Ascending aorta (tissue), 2 donors: ENCODE data around the gene ARVCF. TPM values are rescaled to one million over a fixed set of nuclear protein-coding genes. Genes with fewer than 3 reads are reported as not detected.

ENCODE experiments used
- DNase-seq, 2 donors: peaks; one replicate each; pipeline ENCODE4 v3.0.0-alpha.2; 2019; ENCODE audit warnings: low spot score in 2 of 2
- H3K27ac ChIP-seq, 2 donors: fragments of 200-600 bp; sonication (generic); one replicate each; pipeline ENCODE4 v1.5.1; 2016 to 2017; ENCODE audit warnings: mild to moderate bottlenecking in 1 of 2
- H3K27me3 ChIP-seq: fragments of 200-600 bp; sonication (generic); one replicate; pipeline ENCODE4 v1.5.1; 2017
- H3K36me3 ChIP-seq, 2 donors: fragments of 200-600 bp; sonication (generic); one replicate each; pipeline ENCODE4 v1.5.1; 2016
- H3K4me1 ChIP-seq, 2 donors: fragments of 200-600 bp; sonication (generic); one replicate each; pipeline ENCODE4 v1.5.1; 2016 to 2017; ENCODE audit warnings: mild to moderate bottlenecking in 1 of 2
- H3K4me3 ChIP-seq, 2 donors: fragments of 200-600 bp; sonication (generic); one replicate each; pipeline ENCODE4 v1.5.1; 2016 to 2017; ENCODE audit warnings: mild to moderate bottlenecking in 1 of 2
- H3K9me3 ChIP-seq, 2 donors: fragments of 200-600 bp; sonication (generic); one replicate each; pipeline ENCODE4 v1.5.1; 2016
- intact Hi-C: fragments of 100-400 bp; cut with DNase I; formaldehyde crosslinking; loops from one replicate; pipeline ENCODE4 v1.15.1; 2023
- total RNA-seq: library from RNA; depleted of rRNA; stranded (reverse); fragments of >200 nt; gene quantifications from one replicate; pipeline ENCODE4 v1.1.0, GENCODE V29; 2016
- TF ChIP-seq, protein P1 (sequence below), 3 experiments: fragments of 200-600 bp in 2 of 3; fragments of 450-650 bp in 1 of 3; sonication (generic) in 2 of 3; IDR thresholded peaks; one replicate each; pipeline ENCODE4 v1.5.1; 2016 to 2019; ENCODE audit warnings: antibody characterized with exemption in 3 of 3, mild to moderate bottlenecking in 1 of 3, moderate library complexity in 1 of 3

The ARVCF gene
- total RNA-seq, 1 donor from 2014 or later = 252 TPM

- TF ChIP-seq, protein P1, sequence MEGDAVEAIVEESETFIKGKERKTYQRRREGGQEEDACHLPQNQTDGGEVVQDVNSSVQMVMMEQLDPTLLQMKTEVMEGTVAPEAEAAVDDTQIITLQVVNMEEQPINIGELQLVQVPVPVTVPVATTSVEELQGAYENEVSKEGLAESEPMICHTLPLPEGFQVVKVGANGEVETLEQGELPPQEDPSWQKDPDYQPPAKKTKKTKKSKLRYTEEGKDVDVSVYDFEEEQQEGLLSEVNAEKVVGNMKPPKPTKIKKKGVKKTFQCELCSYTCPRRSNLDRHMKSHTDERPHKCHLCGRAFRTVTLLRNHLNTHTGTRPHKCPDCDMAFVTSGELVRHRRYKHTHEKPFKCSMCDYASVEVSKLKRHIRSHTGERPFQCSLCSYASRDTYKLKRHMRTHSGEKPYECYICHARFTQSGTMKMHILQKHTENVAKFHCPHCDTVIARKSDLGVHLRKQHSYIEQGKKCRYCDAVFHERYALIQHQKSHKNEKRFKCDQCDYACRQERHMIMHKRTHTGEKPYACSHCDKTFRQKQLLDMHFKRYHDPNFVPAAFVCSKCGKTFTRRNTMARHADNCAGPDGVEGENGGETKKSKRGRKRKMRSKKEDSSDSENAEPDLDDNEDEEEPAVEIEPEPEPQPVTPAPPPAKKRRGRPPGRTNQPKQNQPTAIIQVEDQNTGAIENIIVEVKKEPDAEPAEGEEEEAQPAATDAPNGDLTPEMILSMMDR (IDR thresholded peaks at IDR 0.05) = no peak
- no peak for DNase-seq
- peaks cover 11 to 30% of the 10 kb centered on the region in 2 donors for H3K4me1 ChIP-seq
- no peaks in the 10 kb centered on the region for H3K9me3 ChIP-seq
- H3K27me3 ChIP-seq = no peaks in the 10 kb centered on the region
- intact Hi-C loops = no loop called here
- H3K27ac ChIP-seq = peak overlapping the region in 1 of 2 donors; percentile 78
- peaks cover 6 to 13% of the 10 kb centered on the region in 2 donors for H3K36me3 ChIP-seq
- H3K4me3 ChIP-seq = no peak overlapping the region
These were observed 15.2 kb upstream of the ARVCF start for GRCh38 chr22:20031732-20032406.

DNA sequence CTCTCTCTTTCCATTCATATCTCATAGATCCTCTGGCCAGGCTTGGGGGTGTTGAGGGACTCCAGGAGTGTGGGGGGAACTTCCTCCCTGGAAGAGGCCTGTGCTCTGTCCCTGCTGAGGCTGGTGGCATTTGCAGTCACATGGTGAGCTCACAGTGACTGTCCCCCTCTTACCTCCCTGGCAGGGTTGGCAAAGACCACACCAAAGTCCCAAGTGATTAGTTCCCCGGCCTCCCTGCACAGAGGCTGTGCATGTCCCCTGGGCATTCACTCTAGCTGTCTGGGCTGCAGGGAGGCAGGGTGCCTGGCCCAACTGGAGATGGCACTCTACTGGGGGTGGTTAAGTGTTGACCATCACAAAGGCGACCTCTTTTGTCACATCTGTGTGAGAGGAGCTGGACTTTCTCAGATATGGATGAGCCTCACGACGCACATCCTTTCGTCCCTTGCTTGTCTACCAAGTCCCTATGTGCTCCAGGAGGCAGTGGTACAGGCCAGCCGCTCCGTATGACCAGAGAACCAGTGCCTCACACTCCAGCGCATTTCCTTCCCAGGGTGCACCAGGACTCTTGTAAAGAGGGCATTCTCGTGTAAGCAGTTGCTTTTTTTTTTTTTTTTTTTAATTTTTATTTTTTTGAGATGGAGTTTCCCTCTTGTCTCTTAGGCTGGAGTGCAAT, 13.1 kb upstream of the ARVCF start:
- no peaks in the 10 kb centered on the region for H3K9me3 ChIP-seq
- intact Hi-C loops = loop anchor here (10.0 kb wide), 1 partner anchor 175 kb away; the partner anchor contains the start of genes GNB1L and RTL10

DNA sequence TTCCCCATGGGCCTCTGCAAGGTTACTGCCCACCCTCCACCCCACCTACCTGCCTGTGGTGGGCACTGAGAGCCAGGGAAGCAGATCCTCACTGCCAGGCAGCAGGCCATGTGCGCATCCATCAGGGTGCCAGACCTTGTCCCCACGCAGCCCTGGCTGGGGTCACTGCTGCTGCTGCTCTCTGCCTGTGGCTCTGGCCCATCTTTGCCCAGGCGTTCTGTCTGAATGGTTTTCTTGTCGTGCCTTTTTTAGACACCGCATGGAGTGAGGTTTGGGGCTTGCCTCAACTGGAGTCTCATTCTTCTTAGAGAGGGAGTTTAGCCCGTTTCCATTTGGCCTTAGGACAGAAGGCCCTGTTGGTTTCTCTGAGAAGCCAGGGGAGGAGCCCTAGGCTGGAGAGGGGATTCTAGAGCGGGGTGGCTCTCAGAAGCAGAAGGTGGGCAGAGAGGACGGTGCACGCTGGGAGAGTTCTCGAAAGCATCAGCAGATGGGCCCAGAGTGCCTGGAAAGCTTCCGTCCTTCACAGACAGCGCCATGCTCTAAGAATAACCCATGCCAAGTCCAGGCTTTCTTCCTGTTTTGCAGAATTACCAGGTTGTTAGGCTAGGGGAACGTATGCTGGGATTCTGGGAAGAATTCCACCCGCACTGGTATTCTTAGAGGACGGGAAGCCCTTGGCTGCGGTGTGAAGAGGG, 12.4 kb upstream of the ARVCF start:
- peaks cover 11 to 30% of the 10 kb centered on the region in 2 donors for H3K4me1 ChIP-seq
- intact Hi-C loops = loop anchor here (10.0 kb wide), 1 partner anchor 174 kb away; the partner anchor contains the start of genes GNB1L and RTL10
- no peak overlapping the region for H3K4me3 ChIP-seq
- peak overlapping the region in 1 of 2 donors; percentile 40 for H3K27ac ChIP-seq
- H3K27me3 ChIP-seq = no peaks in the 10 kb centered on the region
- no peak for DNase-seq
- peaks cover 3 to 10% of the 10 kb centered on the region in 2 donors for H3K36me3 ChIP-seq
- TF ChIP-seq, protein P1 (IDR thresholded peaks at IDR 0.05) = no peak
- H3K9me3 ChIP-seq = no peaks in the 10 kb centered on the region

More for the DNA sequence above, 13.1 kb upstream of the ARVCF start:
- H3K4me3 ChIP-seq = no peak overlapping the region
- H3K27me3 ChIP-seq = no peaks in the 10 kb centered on the region
- peaks cover 3 to 10% of the 10 kb centered on the region in 2 donors for H3K36me3 ChIP-seq
- TF ChIP-seq, protein P1 (IDR thresholded peaks at IDR 0.05) = no peak
- no peak for DNase-seq
- H3K4me1 ChIP-seq = peaks cover 11 to 30% of the 10 kb centered on the region in 2 donors
- H3K27ac ChIP-seq = peak overlapping the region in 1 of 2 donors; percentile 40

DNA sequence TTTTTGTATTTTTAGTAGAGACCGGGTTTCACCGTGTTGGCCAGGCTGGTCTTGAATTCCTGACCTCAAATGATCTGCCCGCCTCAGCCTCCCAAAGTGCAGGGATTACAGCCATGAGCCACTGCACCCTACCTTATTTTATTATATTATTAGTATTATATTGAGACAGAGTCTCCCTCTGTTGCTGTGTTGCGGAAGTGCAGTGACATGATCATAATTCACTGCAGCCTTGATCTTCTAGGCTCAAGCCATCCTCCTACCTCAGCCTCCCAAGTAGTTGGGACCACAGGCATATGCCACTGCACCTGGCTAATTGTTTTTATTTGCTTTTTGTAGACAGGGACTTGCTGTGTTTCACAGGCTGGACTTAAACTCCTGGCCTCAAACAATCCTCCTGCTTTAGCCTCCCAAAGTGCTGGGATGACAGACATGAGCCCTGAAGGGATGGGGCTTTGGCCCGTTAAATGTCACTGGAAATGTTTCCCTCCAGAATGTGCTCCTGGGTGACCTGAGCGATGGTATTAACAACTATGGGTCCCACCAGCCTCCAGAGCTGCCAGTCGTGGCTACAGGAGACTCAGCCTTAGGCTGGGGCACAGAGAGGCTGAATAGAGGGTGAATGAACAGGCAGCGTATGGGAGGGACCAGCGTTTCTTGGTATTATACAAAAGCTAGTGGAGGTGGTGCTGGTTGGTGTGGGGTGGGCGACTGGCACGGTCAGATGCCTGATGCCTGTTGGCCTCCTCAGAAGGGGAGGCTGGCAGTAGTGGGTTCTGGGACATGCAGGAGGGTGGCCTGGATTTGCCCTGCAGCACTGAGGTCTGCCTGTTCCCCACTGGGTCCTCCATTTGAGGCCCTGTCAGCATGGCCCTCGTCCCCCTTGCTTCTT, 11.6 kb upstream of the ARVCF start:
- Histone ChIP-seq H3K27me3 (no peaks in the 10 kb centered on the region), H3K4me1 (peaks cover 5 to 24% of the 10 kb centered on the region in 2 donors), H3K36me3 (peaks cover 3 to 10% of the 10 kb centered on the region in 2 donors), H3K27ac (no peak overlapping the region), H3K9me3 (no peaks in the 10 kb centered on the region), H3K4me3 (no peak overlapping the region)
- TF ChIP-seq, protein P1 (IDR thresholded peaks at IDR 0.05) = peak in 1 of 3 experiments; percentile 8
- no peak for DNase-seq
- intact Hi-C loops = loop anchor here (10.0 kb wide), 1 partner anchor 173 kb away; the partner anchor contains the start of genes GNB1L and RTL10
